ENCODE data around the gene PODN.

DNA sequence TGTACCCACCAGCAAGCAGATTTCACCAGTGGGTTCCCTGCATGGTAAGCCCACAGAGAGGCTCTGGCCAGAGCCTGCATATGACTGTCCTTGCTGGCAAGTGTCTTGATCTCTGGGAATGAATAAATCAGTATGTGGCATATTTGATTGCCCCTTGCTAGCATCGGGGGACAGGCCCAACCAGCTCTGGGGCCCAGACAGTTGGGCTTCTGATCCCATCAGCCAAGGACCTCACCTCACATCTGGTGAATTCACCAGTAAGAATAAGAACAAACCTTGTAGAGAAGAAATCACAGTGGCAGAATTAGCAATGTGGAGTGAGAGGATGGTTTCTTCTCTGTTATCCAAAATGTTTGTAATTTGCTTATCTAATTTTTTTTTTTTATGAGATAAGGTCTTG is 64.5 kb downstream of the PODN start:
- TF ChIP-seq, protein P1, sequence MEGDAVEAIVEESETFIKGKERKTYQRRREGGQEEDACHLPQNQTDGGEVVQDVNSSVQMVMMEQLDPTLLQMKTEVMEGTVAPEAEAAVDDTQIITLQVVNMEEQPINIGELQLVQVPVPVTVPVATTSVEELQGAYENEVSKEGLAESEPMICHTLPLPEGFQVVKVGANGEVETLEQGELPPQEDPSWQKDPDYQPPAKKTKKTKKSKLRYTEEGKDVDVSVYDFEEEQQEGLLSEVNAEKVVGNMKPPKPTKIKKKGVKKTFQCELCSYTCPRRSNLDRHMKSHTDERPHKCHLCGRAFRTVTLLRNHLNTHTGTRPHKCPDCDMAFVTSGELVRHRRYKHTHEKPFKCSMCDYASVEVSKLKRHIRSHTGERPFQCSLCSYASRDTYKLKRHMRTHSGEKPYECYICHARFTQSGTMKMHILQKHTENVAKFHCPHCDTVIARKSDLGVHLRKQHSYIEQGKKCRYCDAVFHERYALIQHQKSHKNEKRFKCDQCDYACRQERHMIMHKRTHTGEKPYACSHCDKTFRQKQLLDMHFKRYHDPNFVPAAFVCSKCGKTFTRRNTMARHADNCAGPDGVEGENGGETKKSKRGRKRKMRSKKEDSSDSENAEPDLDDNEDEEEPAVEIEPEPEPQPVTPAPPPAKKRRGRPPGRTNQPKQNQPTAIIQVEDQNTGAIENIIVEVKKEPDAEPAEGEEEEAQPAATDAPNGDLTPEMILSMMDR (IDR thresholded peaks at IDR 0.05), result no peak
- TF ChIP-seq POLR2AphosphoS5 (IDR thresholded peaks at IDR 0.05; ENCODE audit: low read depth, low read length) (no peak), TCF7L2 (IDR thresholded peaks at IDR 0.05; ENCODE audit: low read depth, low read length) (no peak), SIN3A (IDR thresholded peaks at IDR 0.05; ENCODE audit: borderline replicate concordance, insufficient read depth, low read depth, low read length) (no peak)
- TF ChIP-seq, protein P2, sequence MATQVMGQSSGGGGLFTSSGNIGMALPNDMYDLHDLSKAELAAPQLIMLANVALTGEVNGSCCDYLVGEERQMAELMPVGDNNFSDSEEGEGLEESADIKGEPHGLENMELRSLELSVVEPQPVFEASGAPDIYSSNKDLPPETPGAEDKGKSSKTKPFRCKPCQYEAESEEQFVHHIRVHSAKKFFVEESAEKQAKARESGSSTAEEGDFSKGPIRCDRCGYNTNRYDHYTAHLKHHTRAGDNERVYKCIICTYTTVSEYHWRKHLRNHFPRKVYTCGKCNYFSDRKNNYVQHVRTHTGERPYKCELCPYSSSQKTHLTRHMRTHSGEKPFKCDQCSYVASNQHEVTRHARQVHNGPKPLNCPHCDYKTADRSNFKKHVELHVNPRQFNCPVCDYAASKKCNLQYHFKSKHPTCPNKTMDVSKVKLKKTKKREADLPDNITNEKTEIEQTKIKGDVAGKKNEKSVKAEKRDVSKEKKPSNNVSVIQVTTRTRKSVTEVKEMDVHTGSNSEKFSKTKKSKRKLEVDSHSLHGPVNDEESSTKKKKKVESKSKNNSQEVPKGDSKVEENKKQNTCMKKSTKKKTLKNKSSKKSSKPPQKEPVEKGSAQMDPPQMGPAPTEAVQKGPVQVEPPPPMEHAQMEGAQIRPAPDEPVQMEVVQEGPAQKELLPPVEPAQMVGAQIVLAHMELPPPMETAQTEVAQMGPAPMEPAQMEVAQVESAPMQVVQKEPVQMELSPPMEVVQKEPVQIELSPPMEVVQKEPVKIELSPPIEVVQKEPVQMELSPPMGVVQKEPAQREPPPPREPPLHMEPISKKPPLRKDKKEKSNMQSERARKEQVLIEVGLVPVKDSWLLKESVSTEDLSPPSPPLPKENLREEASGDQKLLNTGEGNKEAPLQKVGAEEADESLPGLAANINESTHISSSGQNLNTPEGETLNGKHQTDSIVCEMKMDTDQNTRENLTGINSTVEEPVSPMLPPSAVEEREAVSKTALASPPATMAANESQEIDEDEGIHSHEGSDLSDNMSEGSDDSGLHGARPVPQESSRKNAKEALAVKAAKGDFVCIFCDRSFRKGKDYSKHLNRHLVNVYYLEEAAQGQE (IDR thresholded peaks at IDR 0.05; ENCODE audit: insufficient read depth in 1 of 2, low read depth in 2 of 2, low read length in 1 of 2), result no peak

All from Panc1 (cell line).